Left kidney (tissue), 2 donors: ENCODE data around the gene PAN2. TPM values are rescaled to one million over a fixed set of nuclear protein-coding genes. Genes with fewer than 3 reads are reported as not detected.
"Not testable (repeated sequence)": the region's sequence is repeated elsewhere in the genome, so short reads cannot be mapped to it uniquely, and the experiment has no call there.

Experiments used
- DNase-seq: peaks from one replicate; pipeline ENCODE4 v3.0.0-alpha.2; 2013
- polyA plus RNA-seq: library from polyadenylated mRNA; unstranded; fragments of 120-200 nt; gene quantifications from one replicate; pipeline ENCODE4 v1.2.1, GENCODE V29; 2013; ENCODE audit not compliant: insufficient read length

Gene PAN2
- polyA plus RNA-seq, 1 donor: 135 TPM

GRCh38 chr12:56308714-56309113 lies 25.1 kb downstream of the PAN2 start:
- DNase-seq: no peak

- no peak for DNase-seq
Observed at GRCh38 chr12:56307221-56307965, 26.4 kb downstream of the PAN2 start.

DNA sequence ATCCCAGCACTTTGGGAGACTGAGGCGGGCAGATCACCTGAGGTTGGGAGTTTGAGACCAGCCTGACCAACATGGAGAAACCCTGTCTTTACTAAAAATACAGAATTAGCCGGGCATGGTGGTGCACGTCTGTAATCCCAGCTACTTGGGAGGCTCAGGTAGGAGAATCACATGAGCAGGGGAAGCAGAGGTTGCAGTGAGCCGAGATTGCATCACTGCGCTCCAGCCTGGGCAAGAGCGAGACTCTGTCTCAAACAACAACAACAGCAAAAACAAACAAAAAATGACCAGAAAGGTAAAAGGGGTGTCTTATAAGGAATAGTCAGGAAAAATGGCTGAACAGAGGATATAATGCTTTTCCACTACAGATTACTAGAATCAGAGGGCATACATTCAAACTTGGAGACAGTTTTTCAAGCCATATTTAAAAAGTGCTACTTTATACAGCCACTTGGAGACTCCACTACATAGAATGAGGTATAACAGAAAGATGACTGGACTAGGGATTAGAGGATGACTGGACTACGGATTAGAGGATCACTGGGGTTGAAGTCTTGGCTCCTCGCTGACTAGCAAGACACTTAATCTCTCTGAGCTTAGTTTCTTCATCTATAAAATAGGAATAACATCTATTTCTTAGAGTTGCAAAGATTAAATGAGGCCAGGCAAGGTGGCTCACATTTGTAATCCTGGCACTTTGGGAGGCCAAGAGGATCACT lies 28.8 kb downstream of the PAN2 start:
- no peak for DNase-seq

- no peak for DNase-seq
Observed at GRCh38 chr12:56304276-56304675, 29.5 kb downstream of the PAN2 start.

DNA sequence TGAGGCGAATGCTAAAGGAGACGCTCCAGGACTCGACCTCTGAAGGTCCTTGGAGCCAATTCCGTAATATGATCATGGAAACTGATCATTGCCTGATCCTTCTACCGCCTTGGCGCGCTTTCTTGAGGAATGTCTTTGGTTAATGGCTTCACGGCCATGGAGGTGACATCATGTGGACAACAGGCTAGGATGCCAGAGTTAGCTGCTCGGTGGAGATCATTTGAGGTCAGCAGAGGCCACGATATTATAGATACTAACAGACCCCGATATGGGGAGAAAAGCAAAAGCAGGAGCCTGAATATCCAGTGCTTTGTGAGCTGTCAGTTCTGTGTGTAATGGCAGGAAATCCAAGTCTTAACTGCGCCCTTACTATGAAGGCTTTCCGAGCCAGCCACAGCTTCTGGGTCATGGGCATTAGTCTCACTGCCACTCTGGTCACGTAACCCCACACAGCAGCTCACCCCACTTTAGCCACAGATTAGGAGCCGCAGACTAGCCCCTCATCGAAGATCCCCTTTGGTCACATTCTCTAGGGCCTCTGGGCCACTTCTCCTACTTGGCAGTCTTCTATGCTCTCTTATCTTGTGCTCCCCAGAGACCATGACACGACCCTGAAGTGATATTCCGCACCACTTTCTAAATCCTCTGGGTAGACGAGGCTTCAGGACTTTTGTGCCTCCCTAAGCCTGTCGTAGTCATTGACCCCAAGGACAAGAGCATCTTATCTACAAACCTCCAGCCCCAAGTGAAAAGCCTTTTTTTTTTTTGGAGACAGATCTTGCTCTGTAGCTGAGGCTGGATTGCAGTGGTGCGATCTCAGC lies 32.9 kb downstream of the PAN2 start:
- no peak for DNase-seq

DNA sequence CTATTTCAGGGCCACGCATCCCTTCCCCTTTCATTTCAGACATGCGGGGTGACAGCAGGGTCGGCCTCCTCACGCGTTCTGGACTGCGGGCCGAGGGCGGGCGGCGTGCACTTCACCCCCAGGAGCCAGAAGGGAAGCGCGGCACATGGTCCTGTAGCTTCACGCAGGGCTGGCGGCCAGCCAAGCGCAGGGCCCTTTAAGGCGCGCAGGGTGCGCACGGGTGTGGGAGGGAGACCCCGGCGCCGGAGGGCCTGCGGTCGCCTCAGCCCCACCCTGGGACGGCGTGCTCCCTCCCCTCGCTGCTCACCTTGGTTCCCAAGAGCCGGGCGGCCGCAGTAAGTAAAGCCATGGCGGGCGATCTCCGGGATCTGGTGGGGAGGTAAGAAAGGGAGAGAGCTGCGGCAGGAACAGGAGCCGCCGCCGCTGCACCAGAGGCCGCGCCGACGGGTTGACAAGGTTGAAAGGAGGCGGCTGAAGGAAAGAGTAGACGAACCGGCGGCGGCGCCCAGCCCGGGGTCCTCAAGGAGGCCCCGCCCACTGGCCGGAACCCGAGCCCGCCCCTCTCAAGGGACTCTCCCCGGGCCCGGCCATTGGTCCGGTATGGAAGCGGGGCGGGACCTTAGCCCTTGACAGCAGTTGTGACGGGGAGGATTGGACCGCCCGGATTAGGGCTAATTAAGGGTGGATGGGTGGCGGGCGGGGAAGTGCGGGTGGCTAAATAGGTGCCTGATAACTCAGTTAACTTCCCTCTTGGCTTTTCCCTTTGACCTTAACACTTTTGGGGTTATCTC lies 33.8 kb downstream of the PAN2 start, which contains the start of gene CS:
TSS of gene CS (minus strand) at position 478 of the 791 bp plus-strand sequence. CDS start at position 349, 129 bp downstream.
- peak; percentile 98 for DNase-seq

DNA sequence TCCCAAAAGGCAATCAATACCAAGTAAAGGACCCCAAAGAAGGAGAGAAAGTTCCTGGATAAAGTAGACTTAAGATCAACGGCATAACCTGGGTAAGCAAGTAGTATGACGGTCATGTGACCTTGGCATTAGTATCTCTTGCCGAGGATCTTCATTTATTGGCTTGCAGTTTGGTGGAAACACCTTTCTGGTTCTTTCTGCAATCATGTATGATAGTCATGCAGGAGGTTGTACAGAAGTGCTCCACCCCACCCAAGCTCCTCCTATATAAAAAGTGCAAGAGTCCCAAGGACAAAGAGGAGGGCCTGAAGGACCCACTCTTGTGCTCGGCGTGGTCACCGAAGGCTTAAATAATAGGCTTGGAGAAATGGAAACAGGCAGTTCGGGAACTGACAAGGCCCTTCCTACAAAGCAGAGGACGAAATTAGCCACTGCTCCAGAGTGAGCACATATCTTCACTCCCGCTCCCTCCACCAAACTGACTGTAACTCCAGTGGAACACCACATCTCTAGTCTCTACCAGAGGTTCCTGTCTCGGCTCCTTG lies 34.4 kb downstream of the PAN2 start:
- no peak for DNase-seq

DNA sequence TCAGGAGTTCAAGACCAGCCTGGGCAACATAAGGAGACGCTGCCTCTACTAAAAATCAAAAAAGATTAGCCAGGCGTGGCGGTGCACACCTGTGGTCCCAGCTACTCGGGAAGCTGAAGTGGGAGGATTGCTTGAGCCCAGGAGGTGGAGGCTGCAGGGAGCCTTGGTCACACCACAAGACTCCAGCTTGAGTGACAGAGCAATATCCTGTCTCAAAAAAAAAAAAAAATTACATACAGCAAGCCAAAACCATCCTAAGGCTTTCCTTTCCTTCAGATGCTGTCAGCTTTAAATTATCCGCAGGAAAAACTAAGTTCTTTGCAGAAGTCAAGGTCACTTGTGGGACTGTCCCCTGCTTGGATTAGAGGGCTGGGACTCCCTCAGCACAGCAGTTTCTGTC lies 35.0 kb downstream of the PAN2 start:
- no peak for DNase-seq

DNA sequence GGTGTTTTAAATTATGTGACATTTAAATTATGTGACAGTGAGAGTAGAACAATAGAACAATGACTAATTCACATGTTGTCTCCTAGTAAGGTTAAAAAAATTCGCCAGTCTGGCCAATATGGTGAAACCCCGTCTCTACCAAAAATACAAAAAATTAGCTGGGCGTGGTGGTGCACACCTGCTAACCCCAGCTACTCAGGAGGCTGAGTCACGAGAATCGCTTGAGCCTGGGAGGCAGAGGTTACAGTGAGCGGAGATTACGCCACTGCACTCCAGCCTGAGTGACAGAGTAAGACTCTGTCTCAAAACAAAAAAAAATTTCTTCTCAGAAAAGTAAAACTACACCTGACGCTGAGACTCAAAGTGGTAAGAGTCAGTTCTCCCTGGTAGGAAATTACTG lies 36.4 kb downstream of the PAN2 start:
- no peak for DNase-seq

GRCh38 chr12:56296295-56296694 lies 37.5 kb downstream of the PAN2 start:
- DNase-seq: no peak

DNA sequence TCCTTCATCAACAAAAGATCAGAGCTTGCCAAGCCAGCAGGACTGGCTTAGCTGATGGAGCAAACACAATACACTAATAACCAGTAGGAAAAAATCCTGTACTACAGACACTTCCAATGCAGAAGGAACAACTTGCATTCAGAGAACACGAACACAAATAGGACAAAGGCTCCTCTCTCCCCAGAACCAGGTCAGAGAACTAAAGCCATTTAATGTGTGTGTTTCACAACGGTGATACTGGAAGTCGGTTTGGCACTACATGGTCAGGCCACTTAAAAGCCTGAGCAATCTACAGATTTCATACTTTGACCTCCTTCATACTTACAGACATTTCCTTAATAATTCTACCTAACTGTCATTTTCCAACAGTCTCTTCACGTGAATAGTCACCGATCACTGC lies 40.0 kb downstream of the PAN2 start:
- no peak for DNase-seq

DNA sequence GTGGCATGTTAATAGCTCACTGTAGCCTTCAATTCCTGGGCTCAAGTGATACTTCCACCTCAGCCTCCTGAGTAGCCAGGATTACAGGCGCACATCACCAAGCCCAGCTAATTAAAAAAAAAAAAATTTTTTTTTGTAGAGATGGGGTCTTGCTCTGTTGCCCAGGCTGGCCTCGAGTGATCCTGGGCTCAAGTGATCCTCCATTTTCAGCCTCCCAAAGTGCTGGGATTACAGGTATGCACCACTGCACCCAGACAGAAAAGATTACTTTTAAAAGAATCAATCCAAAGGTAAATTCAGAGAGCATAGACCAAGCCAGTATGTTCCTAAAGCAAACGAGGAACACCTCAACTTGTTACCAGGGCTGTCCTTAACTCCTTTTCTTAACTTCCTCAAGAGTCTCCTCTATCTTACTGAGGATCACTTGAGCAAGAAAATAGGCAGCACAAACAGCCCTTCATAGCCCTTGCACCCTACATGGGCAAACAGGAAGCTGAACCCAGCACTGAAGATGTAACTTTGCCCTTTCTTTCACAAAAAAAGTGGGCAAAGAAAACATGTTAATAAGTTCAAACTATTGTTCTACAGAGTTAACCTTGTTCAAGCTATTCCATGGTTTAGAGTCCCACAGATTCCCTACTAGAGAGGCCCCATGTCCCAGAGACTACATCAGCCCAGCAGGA lies 45.0 kb downstream of the PAN2 start:
- DNase-seq: no peak

- no peak for DNase-seq
Observed at GRCh38 chr12:56286044-56286830, 47.6 kb downstream of the PAN2 start.

DNA sequence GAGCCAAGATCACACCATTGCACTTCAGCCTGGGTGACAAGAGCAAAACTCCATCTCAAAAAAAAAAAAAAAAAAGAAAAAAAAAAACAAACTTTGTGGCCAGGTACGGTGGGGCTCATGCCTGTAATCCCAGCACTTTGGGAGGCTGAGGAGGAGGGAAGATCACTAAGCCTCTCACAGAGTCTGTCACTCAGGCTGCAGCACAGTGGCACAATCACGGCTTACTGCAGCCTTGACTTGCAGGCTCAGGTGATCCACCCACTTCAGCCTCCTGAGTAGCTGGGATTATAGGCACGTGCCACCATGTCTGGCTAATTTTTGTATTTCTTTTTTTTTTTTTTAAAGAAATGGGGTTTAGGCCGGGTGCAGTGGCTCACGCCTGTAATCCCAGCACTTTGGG lies 49.5 kb downstream of the PAN2 start:
- DNase-seq: not testable (repeated sequence)

GRCh38 chr12:56282579-56282978 lies 51.2 kb downstream of the PAN2 start:
- no peak for DNase-seq

GRCh38 chr12:56282030-56282429 lies 51.8 kb downstream of the PAN2 start:
- no peak for DNase-seq

DNA sequence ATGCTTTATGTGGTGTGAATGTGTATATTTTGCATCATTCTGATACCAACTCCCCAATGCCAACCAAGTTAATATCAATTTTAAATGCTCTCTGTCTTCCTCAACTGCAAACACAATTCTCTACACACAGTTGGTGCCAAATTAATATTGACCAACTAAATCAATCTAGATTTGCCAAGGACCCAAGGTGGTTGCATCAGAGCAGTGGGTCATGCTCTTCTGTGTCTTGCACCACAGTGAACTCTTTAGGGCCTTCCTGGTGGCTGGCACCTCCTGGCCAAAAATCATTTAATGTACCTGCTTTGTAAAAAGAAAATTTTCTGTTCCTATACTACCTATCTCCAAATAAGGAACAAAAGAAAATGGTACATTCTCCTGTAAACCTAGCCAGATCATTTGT lies 53.0 kb downstream of the PAN2 start:
- DNase-seq: no peak

DNA sequence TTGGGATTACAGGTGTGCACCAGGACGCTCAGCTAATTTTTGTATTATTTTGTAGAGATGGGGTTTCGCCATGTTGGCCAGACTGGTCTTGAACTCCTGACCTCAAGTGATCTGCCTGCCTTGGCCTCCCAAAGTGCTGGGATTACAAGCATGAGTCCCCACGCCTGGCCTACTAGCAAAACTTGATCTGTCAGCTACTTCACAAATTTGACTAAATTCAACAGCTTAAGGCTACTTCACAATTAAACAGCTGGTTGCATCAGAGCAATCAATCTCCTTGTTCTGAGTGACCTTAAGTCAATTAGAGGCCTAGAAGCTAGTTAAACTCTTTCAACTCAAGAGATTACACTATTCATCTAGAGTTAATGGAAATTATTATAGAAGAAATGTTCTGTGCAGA lies 54.9 kb downstream of the PAN2 start:
- no peak for DNase-seq

DNA sequence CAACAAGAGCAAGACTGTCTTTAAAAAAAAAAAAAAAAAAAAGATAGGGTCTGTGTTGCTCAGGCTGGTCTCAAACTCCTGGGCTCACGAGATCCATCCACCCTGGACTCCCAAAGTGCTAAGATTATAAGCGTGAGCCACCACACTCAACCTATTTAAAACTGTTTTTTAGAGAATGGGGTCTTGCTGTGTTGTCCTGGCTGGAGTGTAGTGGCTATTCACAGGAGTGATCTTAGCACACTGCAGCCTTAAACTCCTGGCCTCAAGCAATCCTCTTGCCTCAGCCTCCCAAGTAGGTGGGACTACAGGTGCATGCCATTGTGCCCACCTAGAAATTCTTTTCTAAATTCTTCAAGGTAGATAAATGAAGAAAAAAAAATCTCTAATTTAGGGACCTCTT lies 59.5 kb downstream of the PAN2 start:
- DNase-seq: no peak

- not testable (repeated sequence) for DNase-seq
Observed at GRCh38 chr12:56272468-56272867, 61.3 kb downstream of the PAN2 start.
